LNCAP (cell line): ENCODE measurements around the gene BICC1.
A peak's percentile ranks its signal among the peaks of the same experiment; 100 is the strongest.

Source experiments
- CTCF ChIP-seq: fragments of 450-650 bp; IDR thresholded peaks from 2 replicates; pipeline ENCODE4 v1.5.1; 2017; ENCODE audit warnings: mild to moderate bottlenecking

The BICC1 gene

GRCh38 chr10:58731276-58731675 is 218.6 kb downstream of the BICC1 start:
- no peak for TF ChIP-seq CTCF

GRCh38 chr10:58733436-58733835 is 220.8 kb downstream of the BICC1 start:
- TF ChIP-seq CTCF = no peak

- TF ChIP-seq CTCF = no peak
Observed at GRCh38 chr10:58734116-58734515, 221.4 kb downstream of the BICC1 start.

GRCh38 chr10:58734664-58735063 is 222.0 kb downstream of the BICC1 start:
- TF ChIP-seq CTCF = no peak

- no peak for TF ChIP-seq CTCF
Observed at GRCh38 chr10:58735087-58735486, 222.4 kb downstream of the BICC1 start.

- TF ChIP-seq CTCF = peak; percentile 16; the same call in 1 of the 2 replicates
Observed at GRCh38 chr10:58740620-58741369, 228.1 kb downstream of the BICC1 start.

- no peak for TF ChIP-seq CTCF
Observed at GRCh38 chr10:58741673-58742072, 229.0 kb downstream of the BICC1 start.

GRCh38 chr10:58742141-58742540 is 229.5 kb downstream of the BICC1 start:
- TF ChIP-seq CTCF = no peak
